ENCODE results near the gene PIK3C3. TPM values are rescaled to one million over a fixed set of nuclear protein-coding genes. Genes with fewer than 3 reads are reported as not detected.

The PIK3C3 gene
- polyA plus RNA-seq, 1 of the 3 experiments (the other 2 are of a cell fraction) = 26.9 TPM

DNA sequence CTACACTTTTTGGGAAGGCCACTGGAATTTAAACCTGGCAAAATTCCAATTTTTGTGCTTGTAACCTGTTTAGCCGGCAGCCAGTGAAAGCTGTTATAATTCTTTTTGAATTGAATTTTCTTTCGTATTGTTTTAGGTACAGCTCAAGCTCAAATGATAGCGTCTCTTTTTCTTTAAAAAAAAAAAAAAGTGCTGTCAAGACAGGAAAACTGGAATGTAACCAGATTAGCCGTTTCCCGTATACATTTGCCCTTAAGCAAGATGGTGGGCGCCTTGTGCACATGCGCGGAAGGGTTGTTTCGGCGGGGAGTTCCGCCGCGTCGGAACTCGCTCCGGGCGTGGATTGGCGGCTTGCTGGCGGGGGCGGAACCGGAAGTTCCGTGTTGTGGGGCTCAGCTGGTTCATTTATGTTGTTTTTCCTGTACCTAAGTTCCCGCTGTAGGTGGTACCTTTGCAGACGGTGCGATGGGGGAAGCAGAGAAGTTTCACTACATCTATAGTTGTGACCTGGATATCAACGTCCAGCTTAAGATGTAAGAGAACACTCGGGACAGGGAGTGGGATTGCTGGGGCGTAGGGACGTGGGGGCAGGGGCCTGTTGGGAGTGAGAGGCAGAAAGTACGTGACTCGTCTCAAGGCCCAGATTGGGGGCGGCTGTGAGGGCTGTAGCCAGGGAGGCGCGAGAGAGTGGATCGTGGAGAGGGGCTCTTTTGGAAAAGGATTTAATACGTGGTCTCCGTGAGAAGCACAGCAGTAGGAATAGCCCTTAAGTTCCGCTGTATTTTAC is at the start of gene PIK3C3 (continued):
- TF ChIP-seq, protein P1, sequence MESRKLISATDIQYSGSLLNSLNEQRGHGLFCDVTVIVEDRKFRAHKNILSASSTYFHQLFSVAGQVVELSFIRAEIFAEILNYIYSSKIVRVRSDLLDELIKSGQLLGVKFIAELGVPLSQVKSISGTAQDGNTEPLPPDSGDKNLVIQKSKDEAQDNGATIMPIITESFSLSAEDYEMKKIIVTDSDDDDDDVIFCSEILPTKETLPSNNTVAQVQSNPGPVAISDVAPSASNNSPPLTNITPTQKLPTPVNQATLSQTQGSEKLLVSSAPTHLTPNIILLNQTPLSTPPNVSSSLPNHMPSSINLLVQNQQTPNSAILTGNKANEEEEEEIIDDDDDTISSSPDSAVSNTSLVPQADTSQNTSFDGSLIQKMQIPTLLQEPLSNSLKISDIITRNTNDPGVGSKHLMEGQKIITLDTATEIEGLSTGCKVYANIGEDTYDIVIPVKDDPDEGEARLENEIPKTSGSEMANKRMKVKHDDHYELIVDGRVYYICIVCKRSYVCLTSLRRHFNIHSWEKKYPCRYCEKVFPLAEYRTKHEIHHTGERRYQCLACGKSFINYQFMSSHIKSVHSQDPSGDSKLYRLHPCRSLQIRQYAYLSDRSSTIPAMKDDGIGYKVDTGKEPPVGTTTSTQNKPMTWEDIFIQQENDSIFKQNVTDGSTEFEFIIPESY (IDR thresholded peaks at IDR 0.05; ENCODE audit: borderline replicate concordance, low read depth) = no peak
- TF ChIP-seq MEF2A (IDR thresholded peaks at IDR 0.05; ENCODE audit: borderline replicate concordance, low read depth) = no peak
- 0 out of 2 replicates have a peak, but pooled peaks have one; percentile 5 for TF ChIP-seq PBX3 (IDR thresholded peaks at IDR 0.05)
- no peak for TF ChIP-seq FOSL2 (IDR thresholded peaks at IDR 0.05; ENCODE audit: borderline replicate concordance, low read depth)
- no peak for TF ChIP-seq USF2 (IDR thresholded peaks at IDR 0.05; ENCODE audit: borderline replicate concordance, low read depth, low read length)
- TF ChIP-seq, protein P2, sequence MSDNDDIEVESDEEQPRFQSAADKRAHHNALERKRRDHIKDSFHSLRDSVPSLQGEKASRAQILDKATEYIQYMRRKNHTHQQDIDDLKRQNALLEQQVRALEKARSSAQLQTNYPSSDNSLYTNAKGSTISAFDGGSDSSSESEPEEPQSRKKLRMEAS (IDR thresholded peaks at IDR 0.05; ENCODE audit: low read depth) = peak; percentile 76; the same call in 1 of the 2 replicates

GRCh38 chr18:41905786-41906527 is 49.1 kb upstream of the PIK3C3 start:
- no peaks in the 10 kb centered on the region for H3K79me2 ChIP-seq (ENCODE audit: insufficient read depth)
- H3F3A ChIP-seq (replicated peaks; ENCODE audit: insufficient read depth) = peaks cover 4% of the 10 kb centered on the region
- H3K9me3 ChIP-seq = no peaks in the 10 kb centered on the region
- no peak overlapping the region for H3K9ac ChIP-seq
- H3K4me2 ChIP-seq = peak overlapping the region; percentile 44; the same call in 1 of the 2 replicates
- H3K27ac ChIP-seq (ENCODE audit: low read depth in 2 of 2, low read length in 1 of 2) = peak overlapping the region in 1 of 2 experiments; percentile 48; a peak in 3 of 4 replicates
- H3K9me2 ChIP-seq = no peaks in the 10 kb centered on the region
- WGBS (ENCODE audit: low lambda C conversion rate) = 22% methylated on average over 1 of the region's 1 CpG
- peak overlapping the region in 1 of 2 experiments; percentile 43; a peak in 2 of 4 replicates for H3K4me3 ChIP-seq (ENCODE audit: low read depth in 2 of 2, low read length in 1 of 2)
- H3K36me3 ChIP-seq (replicated peaks in 1 of 2; ENCODE audit: control insufficient read depth in 1 of 2, insufficient read depth in 2 of 2, low read length in 1 of 2) = no peaks in the 10 kb centered on the region
- DNase-seq = peak; percentile 26
- no peaks in the 10 kb centered on the region for H3K27me3 ChIP-seq (ENCODE audit: insufficient read depth)
- H2AFZ ChIP-seq (ENCODE audit: low read depth) = peak overlapping the region; percentile 58; the same call in 1 of the 2 replicates
- ChIA-PET CTCF (interaction anchor here (0.7 to 2.3 kb wide), 6 partner anchors 12 to 1330 kb away, joined by 3 to 10 read pairs (median 4); no protein-coding TSS in a partner anchor), POLR2A (no interaction called here)
- TF ChIP-seq NFIC (IDR thresholded peaks at IDR 0.05; ENCODE audit: borderline replicate concordance) (no peak), ELF1 (IDR thresholded peaks at IDR 0.05) (no peak), TCF12 (IDR thresholded peaks at IDR 0.05) (peak; percentile 75), TEAD4 (IDR thresholded peaks at IDR 0.05; ENCODE audit: borderline replicate concordance, insufficient read depth) (peak; percentile 31; the same call in 1 of the 2 replicates), EP300 (IDR thresholded peaks at IDR 0.05; ENCODE audit: borderline replicate concordance in 1 of 2, low read depth in 1 of 2, low read length in 1 of 2) (peak in 1 of 2 experiments; percentile 8; a peak in 1 of 4 replicates), GATA2 (CRISPR knock-in tag; IDR thresholded peaks at IDR 0.05) (no peak; the same call in 1 of the 2 replicates), FOXM1 (IDR thresholded peaks at IDR 0.05; ENCODE audit: low read depth) (0 out of 2 replicates have a peak, but pooled peaks have one; percentile 17)
- no peaks in the 10 kb centered on the region for H4K20me1 ChIP-seq (ENCODE audit: insufficient read depth)
- H3K4me1 ChIP-seq (ENCODE audit: control insufficient read depth in 1 of 2, insufficient read depth in 2 of 2, low read depth in 1 of 2, low read length in 1 of 2) = no peaks in the 10 kb centered on the region; a peak in 2 of 4 replicates

Data from SK-N-SH (cell line).